NT2/D1 (cell line): Measurements from ENCODE around the gene CHORDC1.

Source experiments
- DNase-seq: peaks from one replicate; pipeline ENCODE4 v3.0.0-alpha.2; 2011; ENCODE audit warnings: low read depth, low spot score
- H3K27me3 ChIP-seq: 2 replicates; pipeline ENCODE4 v1.6.0; 2011; ENCODE audit warnings: mild to moderate bottlenecking; ENCODE audit not compliant: insufficient read length, insufficient read depth
- H3K36me3 ChIP-seq: 2 replicates; pipeline ENCODE4 v1.6.1; 2011; ENCODE audit warnings: mild to moderate bottlenecking, low read length, mixed read lengths; ENCODE audit not compliant: insufficient read depth, insufficient read length
- H3K4me1 ChIP-seq: 2 replicates; pipeline ENCODE4 v1.5.1; 2011; ENCODE audit not compliant: insufficient read depth, insufficient read length
- H3K4me3 ChIP-seq: 2 replicates; pipeline ENCODE4 v1.5.1; 2011; ENCODE audit warnings: low read depth; ENCODE audit not compliant: insufficient read length
- H3K9ac ChIP-seq: 2 replicates; pipeline ENCODE4 v1.6.0; 2011; ENCODE audit warnings: low read depth; ENCODE audit not compliant: insufficient read length
- H3K9me3 ChIP-seq: 2 replicates; pipeline ENCODE4 v1.5.1; 2011; ENCODE audit warnings: mild to moderate bottlenecking, low read length; ENCODE audit not compliant: insufficient read depth
- SUZ12 ChIP-seq: IDR thresholded peaks from 2 replicates; pipeline ENCODE4 v1.6.1; 2011; ENCODE audit not compliant: insufficient read length, insufficient read depth; ENCODE audit errors: extremely low read depth
- YY1 ChIP-seq: IDR thresholded peaks from 2 replicates; pipeline ENCODE4 v1.6.1; 2011; ENCODE audit not compliant: insufficient read length, insufficient read depth
- ZNF274 ChIP-seq: IDR thresholded peaks from 2 replicates; pipeline ENCODE4 v1.6.1; 2011; ENCODE audit warnings: mild to moderate bottlenecking, low read depth, low read length

CHORDC1 gene

GRCh38 chr11:90197377-90197776 lies 25.5 kb downstream of the CHORDC1 start:
- no peak for DNase-seq
- H3K9me3 ChIP-seq: no peaks in the 10 kb centered on the region
- no peak overlapping the region for H3K9ac ChIP-seq
- no peaks in the 10 kb centered on the region for H3K4me1 ChIP-seq
- no peak for TF ChIP-seq ZNF274
- TF ChIP-seq SUZ12: no peak
- no peak overlapping the region for H3K4me3 ChIP-seq
- H3K36me3 ChIP-seq: peaks cover 22% of the 10 kb centered on the region
- H3K27me3 ChIP-seq: no peaks in the 10 kb centered on the region

GRCh38 chr11:90192869-90193582 lies 29.8 kb downstream of the CHORDC1 start:
- Histone ChIP-seq H3K27me3 (no peaks in the 10 kb centered on the region), H3K36me3 (peaks cover 7% of the 10 kb centered on the region), H3K4me1 (no peaks in the 10 kb centered on the region), H3K9ac (no peak overlapping the region), H3K9me3 (no peaks in the 10 kb centered on the region), H3K4me3 (no peak overlapping the region)
- TF ChIP-seq ZNF274: no peak
- no peak for TF ChIP-seq SUZ12
- TF ChIP-seq YY1: no peak
- DNase-seq: no peak

GRCh38 chr11:90189011-90189410 lies 33.8 kb downstream of the CHORDC1 start:
- Histone ChIP-seq H3K36me3 (no peaks in the 10 kb centered on the region), H3K9ac (no peak overlapping the region), H3K4me1 (no peaks in the 10 kb centered on the region), H3K4me3 (no peak overlapping the region), H3K27me3 (no peaks in the 10 kb centered on the region), H3K9me3 (no peaks in the 10 kb centered on the region)
- TF ChIP-seq ZNF274: no peak
- no peak for DNase-seq

GRCh38 chr11:90187839-90188238 lies 35.0 kb downstream of the CHORDC1 start:
- no peak for DNase-seq

GRCh38 chr11:90179923-90180322 lies 42.9 kb downstream of the CHORDC1 start:
- Histone ChIP-seq H3K27me3 (no peaks in the 10 kb centered on the region), H3K36me3 (peaks cover 3% of the 10 kb centered on the region), H3K4me1 (no peaks in the 10 kb centered on the region), H3K9me3 (no peaks in the 10 kb centered on the region), H3K9ac (no peak overlapping the region), H3K4me3 (no peak overlapping the region)
- DNase-seq: no peak
- no peak for TF ChIP-seq SUZ12
- TF ChIP-seq ZNF274: no peak
- no peak for TF ChIP-seq YY1

More at GRCh38 chr11:90187839-90188238, 35.0 kb downstream of the CHORDC1 start:
- Histone ChIP-seq H3K27me3 (no peaks in the 10 kb centered on the region), H3K36me3 (peaks cover 3% of the 10 kb centered on the region), H3K9me3 (no peaks in the 10 kb centered on the region), H3K4me3 (no peak overlapping the region), H3K4me1 (no peaks in the 10 kb centered on the region), H3K9ac (no peak overlapping the region)
- TF ChIP-seq ZNF274: no peak
- no peak for TF ChIP-seq YY1
- TF ChIP-seq SUZ12: no peak

GRCh38 chr11:90178751-90179150 lies 44.1 kb downstream of the CHORDC1 start:
- DNase-seq: no peak
- TF ChIP-seq ZNF274 (no peak), YY1 (no peak)
- H3K4me1 ChIP-seq: no peaks in the 10 kb centered on the region

GRCh38 chr11:90176069-90176468 lies 46.8 kb downstream of the CHORDC1 start:
- no peak overlapping the region for H3K4me3 ChIP-seq
- no peaks in the 10 kb centered on the region for H3K9me3 ChIP-seq
- H3K9ac ChIP-seq: no peak overlapping the region
- no peaks in the 10 kb centered on the region for H3K4me1 ChIP-seq
- no peaks in the 10 kb centered on the region for H3K36me3 ChIP-seq
- H3K27me3 ChIP-seq: no peaks in the 10 kb centered on the region
- no peak for TF ChIP-seq YY1
- TF ChIP-seq ZNF274: no peak
- TF ChIP-seq SUZ12: no peak
- DNase-seq: no peak

More at GRCh38 chr11:90178751-90179150, 44.1 kb downstream of the CHORDC1 start:
- Histone ChIP-seq H3K9me3 (no peaks in the 10 kb centered on the region), H3K27me3 (no peaks in the 10 kb centered on the region), H3K4me3 (no peak overlapping the region), H3K9ac (no peak overlapping the region), H3K36me3 (peaks cover under 1% of the 10 kb centered on the region)

GRCh38 chr11:90171359-90171758 lies 51.5 kb downstream of the CHORDC1 start:
- Histone ChIP-seq H3K9me3 (no peaks in the 10 kb centered on the region; the same call in 1 of the 2 replicates), H3K27me3 (no peaks in the 10 kb centered on the region), H3K36me3 (no peaks in the 10 kb centered on the region), H3K9ac (no peak overlapping the region), H3K4me1 (no peaks in the 10 kb centered on the region), H3K4me3 (no peak overlapping the region)
- TF ChIP-seq SUZ12 (no peak), ZNF274 (no peak), YY1 (no peak)
- DNase-seq: no peak
